OCI-M2 (cell line): Measurements from ENCODE around the gene JPH4.
"Not testable (repeated sequence)": the region's sequence is repeated elsewhere in the genome, so short reads cannot be mapped to it uniquely, and the experiment has no call there.

ENCODE experiments used
- DNase-seq: peaks from one replicate; lab custom pipeline; 2025; ENCODE audit not compliant: unreplicated experiment; lab: John Stamatoyannopoulos, UW

JPH4 gene

GRCh38 chr14:23550131-23550811 is 28.3 kb downstream of the JPH4 start:
- DNase-seq, result no peak

DNA sequence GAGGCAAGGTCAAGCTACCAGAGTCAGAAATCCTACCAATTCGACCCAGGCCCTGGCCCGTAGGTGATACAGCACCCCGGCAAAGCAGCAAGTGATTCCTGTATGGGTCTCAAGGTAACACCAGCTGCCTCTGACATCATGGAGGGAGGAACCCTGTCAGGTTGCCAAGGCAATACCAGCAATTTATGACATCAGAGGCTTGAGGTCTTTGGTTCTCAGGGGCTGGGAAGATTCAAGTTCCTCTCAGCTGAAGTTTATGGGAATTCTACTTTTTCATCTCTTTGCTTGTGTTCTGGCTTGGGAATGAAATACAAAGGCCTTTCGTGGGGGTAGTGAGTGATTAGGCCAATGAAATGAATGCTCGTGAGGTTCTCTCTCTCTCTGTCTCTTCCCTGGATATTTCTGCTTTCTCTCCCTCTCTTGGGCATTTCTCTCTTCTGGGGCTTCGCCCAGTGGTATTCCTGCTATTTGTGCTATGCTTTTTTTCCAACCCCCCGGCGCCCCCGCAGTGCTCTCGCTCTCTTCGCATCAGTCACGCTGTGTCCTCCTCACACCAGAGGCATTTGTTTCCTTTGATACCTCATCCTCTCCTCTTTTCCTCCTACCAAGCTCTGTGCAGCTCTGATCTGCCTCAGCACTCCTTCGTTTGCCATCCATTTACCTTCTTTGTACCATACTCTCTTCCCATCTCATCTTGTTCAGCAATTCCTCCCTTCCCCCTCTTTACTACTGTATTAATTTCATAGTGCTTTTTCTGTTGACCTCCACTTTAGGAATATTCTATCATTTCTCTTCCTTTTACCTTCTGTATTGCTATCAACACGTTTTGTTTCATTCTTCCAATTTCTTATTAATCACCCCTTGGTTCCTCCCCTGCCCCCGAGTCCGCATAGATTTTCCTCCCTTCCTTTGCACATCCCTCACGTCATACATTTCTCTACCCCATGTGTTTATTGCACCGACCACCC is 30.0 kb downstream of the JPH4 start:
- no peak for DNase-seq

DNA sequence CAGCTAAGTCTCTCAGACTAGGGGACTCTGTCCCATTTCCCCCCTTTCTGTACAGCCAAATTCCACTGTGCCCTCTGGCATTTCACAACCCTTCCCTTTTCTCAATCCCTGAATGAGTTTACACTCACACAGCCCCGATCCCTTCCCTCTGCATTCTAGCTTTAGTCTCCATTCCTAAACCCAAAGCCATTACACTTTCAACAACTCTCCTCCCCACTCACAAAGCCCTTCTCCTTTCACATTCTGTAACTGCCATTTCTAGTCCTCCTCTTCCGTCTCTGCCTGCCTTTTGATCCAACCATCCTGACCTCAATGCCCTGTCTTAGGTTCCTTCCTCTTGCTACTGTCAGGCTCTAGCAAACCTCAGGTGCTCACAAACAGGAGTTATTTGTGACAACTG is 30.7 kb downstream of the JPH4 start:
- no peak for DNase-seq

DNA sequence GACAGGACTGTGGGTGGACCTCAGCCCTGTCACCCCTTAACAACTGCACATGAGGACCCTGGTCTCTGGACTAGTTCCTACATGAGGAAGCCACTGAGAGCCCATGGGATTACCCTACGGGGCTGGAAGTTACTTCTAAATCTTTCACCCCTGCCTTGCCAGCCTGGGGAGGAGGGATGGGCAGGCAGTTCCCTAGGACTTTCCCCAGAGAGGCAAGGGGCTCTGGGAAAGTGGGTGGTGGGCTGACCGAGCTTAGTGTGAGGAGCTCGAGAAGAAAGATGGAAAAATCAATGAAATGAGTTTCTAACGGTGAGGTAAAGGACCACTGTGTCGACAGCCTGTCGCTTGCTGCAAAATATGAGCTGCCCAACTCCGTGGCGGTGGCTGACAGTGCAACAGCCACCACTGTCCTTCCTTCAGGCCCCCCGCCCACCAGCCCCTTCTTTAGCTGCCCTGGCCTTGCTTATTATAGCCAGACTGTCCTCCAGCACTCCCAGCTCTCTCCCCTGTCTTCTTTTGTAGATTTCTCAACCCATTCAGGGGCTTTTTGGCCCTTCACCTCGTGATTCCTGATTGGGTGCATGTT is 32.0 kb downstream of the JPH4 start:
- no peak for DNase-seq

DNA sequence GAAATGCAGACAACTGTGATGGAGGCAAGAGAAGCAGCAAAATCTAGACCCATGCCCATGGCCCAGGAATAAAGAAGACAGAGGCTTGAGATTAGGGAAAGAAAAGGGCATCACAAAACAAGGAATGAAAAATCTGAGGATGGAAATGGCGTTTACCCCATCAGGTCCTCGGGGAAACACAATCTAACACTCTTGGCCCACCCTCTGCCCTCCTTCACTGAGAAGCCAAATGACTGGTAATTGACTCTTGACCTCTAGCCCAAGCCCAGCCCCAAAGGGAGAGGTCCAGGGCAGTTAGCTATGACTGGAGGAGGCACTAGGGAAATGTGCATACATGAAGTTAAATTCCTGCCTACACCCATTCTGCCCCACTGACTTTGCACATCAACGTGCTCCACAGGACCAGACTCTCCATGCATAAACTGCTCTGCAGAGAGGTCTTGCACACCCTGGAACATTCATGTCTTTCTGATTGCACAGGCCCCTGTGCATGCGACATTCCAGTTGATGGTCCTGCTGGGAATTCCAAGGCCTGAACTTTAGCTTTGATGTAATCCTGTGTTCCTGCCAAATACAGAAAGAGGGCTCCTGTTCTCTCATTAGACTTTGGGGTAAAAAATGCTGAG is 32.7 kb downstream of the JPH4 start:
- DNase-seq, result no peak

- no peak for DNase-seq
Measured at GRCh38 chr14:23544511-23545447, 33.8 kb downstream of the JPH4 start.

DNA sequence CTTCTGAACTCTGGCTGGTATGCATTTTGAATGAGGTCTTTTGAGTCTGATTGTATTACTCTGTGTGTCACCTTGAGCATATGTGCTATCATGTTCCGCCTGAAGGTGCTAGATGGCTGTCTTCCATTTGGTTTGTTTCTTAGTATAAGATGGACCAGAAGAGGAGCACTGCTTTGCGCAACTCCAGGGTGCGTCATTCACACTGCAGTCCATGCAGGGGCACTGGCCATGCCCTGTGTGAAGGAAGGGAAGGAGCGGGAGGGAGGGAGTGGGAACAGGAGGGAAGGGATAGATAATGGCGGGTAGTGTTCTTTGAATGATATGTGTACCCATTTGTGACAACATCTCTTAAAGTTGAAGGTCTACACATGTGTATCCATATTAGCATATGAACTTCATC is 35.2 kb downstream of the JPH4 start:
- DNase-seq, result no peak

- no peak for DNase-seq
Measured at GRCh38 chr14:23542261-23542660, 36.3 kb downstream of the JPH4 start.

- no peak for DNase-seq
Measured at GRCh38 chr14:23540141-23540469, 38.5 kb downstream of the JPH4 start.

GRCh38 chr14:23539248-23540140 is 39.1 kb downstream of the JPH4 start:
- peak; percentile 10 for DNase-seq

GRCh38 chr14:23538785-23539184 is 39.8 kb downstream of the JPH4 start:
- DNase-seq, result no peak

- no peak for DNase-seq
Measured at GRCh38 chr14:23538050-23538718, 40.4 kb downstream of the JPH4 start.

- DNase-seq, result no peak
Measured at GRCh38 chr14:23537351-23538049, 41.1 kb downstream of the JPH4 start.

- DNase-seq, result not testable (repeated sequence)
Measured at GRCh38 chr14:23536906-23537305, 41.7 kb downstream of the JPH4 start.

GRCh38 chr14:23536494-23536893 is 42.1 kb downstream of the JPH4 start:
- DNase-seq, result no peak

DNA sequence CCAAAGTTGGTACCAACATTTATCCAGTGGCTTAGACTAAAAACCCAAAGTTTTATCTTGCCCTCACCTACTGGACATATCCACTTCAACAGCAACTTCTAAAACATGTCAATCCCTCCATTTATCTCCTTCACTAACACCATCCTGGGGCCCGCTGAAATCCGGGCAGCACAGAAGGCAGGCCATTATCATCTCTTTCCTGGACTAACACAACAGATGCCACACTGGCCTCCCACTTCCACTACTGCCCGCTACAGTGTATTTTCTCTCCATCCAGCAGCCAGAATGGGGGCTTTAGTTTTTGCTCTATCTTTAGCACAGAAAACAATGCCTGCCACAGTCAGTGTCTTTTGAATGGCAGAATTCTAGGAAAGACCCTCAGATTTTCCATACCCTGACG is 42.6 kb downstream of the JPH4 start:
- no peak for DNase-seq

DNA sequence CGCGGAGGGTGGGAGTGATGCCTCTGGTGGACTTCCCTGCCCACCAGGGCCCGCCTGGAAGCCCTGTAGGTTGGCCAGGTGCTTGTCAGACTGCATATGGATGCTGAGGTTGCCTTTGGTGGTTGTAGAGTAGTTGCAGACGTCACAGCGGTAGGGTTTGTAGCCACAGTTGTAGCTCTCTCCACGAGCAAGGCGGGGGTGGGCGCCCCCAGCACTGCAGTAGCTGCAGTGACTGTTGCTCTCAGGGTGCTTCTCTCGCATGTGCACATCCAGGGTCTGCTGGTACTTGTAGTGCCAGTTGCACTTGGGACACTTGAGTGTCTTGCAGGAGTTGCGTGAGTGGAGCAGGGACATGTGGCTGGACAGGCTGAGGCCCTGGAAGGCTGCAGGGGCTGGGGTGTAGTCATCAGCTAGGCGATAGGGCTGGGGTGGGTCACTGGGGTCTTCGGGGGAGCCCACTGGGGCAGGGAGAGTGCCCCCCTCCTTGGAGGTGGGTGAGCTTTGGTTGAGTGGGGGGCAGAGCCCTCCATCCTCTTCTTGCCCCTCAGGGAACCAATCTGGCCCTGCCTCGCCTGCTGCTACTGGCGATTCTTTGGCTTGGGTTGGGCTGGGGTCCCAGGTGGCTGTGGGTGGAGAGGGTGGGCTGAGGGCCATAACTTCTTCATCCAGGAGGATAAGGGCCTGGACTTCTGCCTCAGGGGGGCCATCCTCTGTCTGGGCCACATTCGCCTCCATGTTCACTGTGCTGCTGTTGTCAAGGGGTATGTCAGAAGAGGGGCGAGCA is 44.7 kb downstream of the JPH4 start:
- no peak for DNase-seq

- no peak for DNase-seq
Measured at GRCh38 chr14:23532658-23533057, 45.9 kb downstream of the JPH4 start.
